Activated naive CD8-positive, alpha-beta T cell treated with anti-CD3 and anti-CD28 coated beads for 36 hours (primary cell): Measurements from ENCODE around the gene TBC1D22A. TPM values are rescaled to one million over a fixed set of nuclear protein-coding genes. Genes with fewer than 3 reads are reported as not detected.

Source experiments
- DNase-seq: peaks from one replicate; pipeline ENCODE4 v3.0.0; 2021
- H3K27ac Mint-ChIP-seq: one replicate; pipeline ENCODE4 v1.8.0; 2022; ENCODE audit warnings: mild to moderate bottlenecking, moderate library complexity, mixed read lengths
- H3K27me3 Mint-ChIP-seq: one replicate; pipeline ENCODE4 v1.8.0; 2022; ENCODE audit warnings: mild to moderate bottlenecking, mixed read lengths
- H3K36me3 Mint-ChIP-seq: one replicate; pipeline ENCODE4 v1.8.0; 2021; ENCODE audit warnings: mild to moderate bottlenecking, mixed read lengths
- H3K4me1 Mint-ChIP-seq: one replicate; pipeline ENCODE4 v1.8.0; 2021; ENCODE audit warnings: mixed read lengths
- H3K4me3 Mint-ChIP-seq: one replicate; pipeline ENCODE4 v1.8.0; 2022; ENCODE audit warnings: mild to moderate bottlenecking, moderate library complexity, mixed read lengths
- H3K9me3 Mint-ChIP-seq: one replicate; pipeline ENCODE4 v1.8.0; 2022; ENCODE audit warnings: mixed read lengths
- total RNA-seq, 2 experiments: library from RNA; stranded (reverse); gene quantifications; one replicate each; pipeline ENCODE4 v1.2.3, GENCODE V29; 2021

Gene TBC1D22A
- total RNA-seq, 2 experiments from 2014 or later: 42.1 to 42.4 TPM

DNA sequence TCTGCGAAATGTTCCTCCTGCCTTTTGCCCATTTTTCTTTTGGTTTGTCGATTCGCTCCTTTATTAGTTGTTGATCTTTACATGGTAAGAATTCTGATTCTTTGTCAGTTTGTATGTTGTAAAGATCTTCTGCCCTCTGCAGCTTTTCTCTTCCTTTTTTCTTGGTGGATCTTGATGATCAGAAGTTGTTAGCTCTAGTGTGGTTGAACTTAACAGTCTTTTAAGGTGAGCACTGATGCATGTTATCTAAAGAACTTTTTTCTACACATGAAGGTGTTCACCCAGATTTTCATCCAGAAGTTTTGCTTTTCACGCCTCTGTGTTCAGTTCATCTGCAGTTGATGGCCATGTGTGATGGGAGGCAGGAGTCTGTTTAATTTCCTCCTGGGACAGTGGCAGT lies 133.7 kb downstream of the TBC1D22A start:
- Mint-ChIP-seq H3K9me3 (no peaks in the 10 kb centered on the region), H3K4me3 (no peak overlapping the region), H3K27ac (no peak overlapping the region), H3K27me3 (no peaks in the 10 kb centered on the region), H3K4me1 (peaks cover 4% of the 10 kb centered on the region), H3K36me3 (peaks cover 19% of the 10 kb centered on the region)
- DNase-seq: no peak

DNA sequence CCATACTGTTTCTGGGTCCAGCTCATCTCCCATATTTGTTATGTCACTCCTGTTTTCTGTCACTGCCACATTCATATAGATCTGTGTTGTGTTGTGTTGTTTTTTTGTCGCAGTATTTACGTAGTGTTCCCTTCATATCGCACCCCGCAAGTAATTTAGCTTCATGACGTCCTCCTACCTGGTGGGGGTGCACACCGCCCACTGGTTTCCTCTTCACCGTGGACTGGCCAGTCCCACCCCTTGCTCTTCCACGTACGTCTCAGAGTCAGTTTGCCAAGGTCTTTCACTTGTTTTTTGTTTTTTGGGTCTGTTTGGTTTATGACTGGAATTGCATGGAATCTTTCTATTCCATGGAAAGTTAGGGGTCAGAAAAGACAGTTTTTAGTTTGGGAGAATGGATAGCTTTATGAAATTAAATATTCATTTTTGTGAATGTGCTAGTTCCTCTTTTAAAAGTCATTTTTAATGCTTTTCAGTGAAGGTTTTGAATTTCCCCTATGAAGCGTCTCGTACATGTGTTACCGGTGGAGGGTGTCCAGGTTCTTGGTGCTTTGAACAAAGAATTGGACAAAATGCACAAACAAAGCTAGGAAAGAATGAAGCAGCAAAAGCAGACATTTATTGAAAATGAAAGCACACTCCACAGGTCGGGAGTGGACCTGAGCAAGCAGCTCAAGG lies 134.3 kb downstream of the TBC1D22A start:
- no peak overlapping the region for H3K27ac Mint-ChIP-seq
- H3K36me3 Mint-ChIP-seq: peaks cover 19% of the 10 kb centered on the region
- no peak for DNase-seq
- H3K4me1 Mint-ChIP-seq: peaks cover 4% of the 10 kb centered on the region
- H3K4me3 Mint-ChIP-seq: no peak overlapping the region
- H3K9me3 Mint-ChIP-seq: no peaks in the 10 kb centered on the region
- H3K27me3 Mint-ChIP-seq: no peaks in the 10 kb centered on the region

DNA sequence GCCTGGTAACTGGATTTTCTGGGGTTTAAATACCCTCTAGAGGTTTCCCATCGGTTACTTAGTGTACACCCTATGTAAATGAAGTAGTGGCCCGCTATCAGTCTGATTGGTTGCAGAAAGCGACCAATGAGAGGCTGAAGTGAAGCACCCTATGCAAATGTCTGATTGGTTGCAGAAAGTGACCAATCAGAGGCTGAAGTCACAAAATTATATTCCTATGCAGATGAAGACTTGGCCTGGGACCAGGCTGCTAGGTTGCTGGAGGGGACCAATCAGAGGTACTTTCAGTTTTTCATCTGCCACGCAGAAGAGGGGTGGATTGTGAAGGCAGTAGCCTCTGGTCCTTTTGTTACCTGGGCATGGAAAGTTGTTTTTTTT lies 134.8 kb downstream of the TBC1D22A start:
- Mint-ChIP-seq H3K4me1 (peaks cover 4% of the 10 kb centered on the region), H3K4me3 (no peak overlapping the region), H3K27ac (no peak overlapping the region), H3K9me3 (no peaks in the 10 kb centered on the region), H3K27me3 (no peaks in the 10 kb centered on the region), H3K36me3 (peaks cover 19% of the 10 kb centered on the region)
- DNase-seq: no peak

DNA sequence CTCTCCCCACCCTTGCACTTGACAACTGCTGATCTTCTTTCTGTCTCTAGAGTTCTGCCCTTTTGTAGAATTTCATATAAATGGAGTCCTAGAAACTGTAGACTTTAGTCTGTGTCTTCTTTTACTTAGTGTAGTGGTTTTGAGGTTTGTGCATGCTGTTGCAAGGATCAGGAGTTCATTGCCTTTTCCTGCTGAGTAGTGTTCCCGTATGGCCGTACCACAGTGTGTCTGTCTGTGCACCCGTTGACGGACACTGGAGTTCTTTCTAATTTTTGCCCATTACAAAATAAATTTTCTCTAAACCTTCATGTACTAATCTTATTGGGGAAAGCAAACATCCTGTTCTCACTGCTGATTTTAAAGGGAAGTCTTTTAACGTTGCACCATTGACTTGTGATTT lies 138.1 kb downstream of the TBC1D22A start:
- no peaks in the 10 kb centered on the region for H3K27me3 Mint-ChIP-seq
- no peak overlapping the region for H3K27ac Mint-ChIP-seq

DNA sequence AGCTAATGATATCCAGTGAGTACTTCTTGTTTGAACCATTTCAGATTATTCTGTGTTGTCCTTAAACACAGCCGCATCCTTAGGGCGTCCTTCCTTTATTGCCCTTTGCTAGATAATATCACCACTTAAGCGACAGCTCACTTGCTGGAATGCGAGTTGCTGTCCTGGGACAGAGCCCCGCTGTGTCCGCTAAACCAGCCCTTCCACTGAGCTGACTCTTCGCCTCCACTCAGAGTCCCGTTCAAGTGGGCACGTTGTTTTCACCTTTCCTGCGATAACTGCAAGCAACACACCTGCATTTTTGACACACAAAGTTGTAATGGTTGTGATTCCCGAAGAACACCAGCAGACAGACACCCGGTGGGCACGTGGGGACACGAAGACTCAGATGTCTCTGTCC lies 140.0 kb downstream of the TBC1D22A start:
- Mint-ChIP-seq H3K27me3 (no peaks in the 10 kb centered on the region), H3K9me3 (no peaks in the 10 kb centered on the region), H3K4me1 (peaks cover 1% of the 10 kb centered on the region), H3K27ac (no peak overlapping the region), H3K4me3 (no peak overlapping the region), H3K36me3 (peaks cover 9% of the 10 kb centered on the region)
- no peak for DNase-seq

More for the DNA sequence above, 138.1 kb downstream of the TBC1D22A start:
- Mint-ChIP-seq H3K4me3 (no peak overlapping the region), H3K36me3 (peaks cover 19% of the 10 kb centered on the region), H3K4me1 (peaks cover 4% of the 10 kb centered on the region), H3K9me3 (no peaks in the 10 kb centered on the region)
- DNase-seq: no peak

DNA sequence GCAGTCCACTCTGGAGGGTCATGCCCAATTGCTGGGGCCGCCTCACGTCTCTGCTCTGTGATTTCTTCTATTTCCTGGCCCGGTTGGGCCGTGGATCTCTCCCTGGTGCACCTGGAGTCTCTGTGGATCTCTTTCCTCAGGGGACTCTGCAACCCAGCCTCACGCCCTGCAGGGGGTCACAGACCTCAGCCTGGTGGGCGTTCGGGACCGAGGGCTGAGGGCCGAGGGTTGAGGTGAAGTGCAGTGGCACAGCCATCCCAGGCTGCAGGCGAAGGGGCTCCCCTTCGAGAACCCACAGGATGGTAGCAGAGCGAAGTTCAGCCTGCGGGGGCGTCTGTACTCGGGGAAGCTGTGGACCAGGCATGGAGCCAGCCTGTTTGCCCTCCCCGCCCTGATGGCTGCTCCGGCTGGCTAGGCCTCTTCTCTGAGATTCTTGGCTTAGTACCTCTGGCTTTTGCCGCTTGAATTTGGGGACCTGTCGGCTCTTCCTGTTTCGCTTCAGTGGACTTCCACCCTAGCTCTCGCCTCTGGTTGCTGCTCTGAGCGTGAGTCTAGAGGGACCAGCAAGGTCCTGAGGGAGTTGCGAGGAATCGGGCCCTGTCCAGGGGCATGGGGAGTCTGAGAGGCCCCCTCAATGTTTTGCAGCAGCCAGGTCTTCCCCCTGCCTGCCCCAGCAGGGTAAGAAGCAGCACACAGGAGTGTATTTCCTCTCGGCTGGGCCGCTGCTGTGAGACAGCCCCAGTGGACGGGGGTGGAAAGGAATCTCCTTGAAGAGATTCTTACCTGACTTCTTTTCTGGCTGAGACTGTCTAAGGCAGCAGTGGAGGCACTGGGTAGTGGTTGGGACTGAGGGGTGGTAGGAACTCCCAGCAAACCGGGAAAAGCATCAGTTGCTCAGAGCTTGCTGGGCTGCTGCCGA lies 140.8 kb downstream of the TBC1D22A start:
- Mint-ChIP-seq H3K9me3 (no peaks in the 10 kb centered on the region), H3K4me3 (no peak overlapping the region), H3K27me3 (no peaks in the 10 kb centered on the region), H3K27ac (no peak overlapping the region), H3K36me3 (peaks cover 7% of the 10 kb centered on the region), H3K4me1 (peaks cover 1% of the 10 kb centered on the region)
- no peak for DNase-seq

DNA sequence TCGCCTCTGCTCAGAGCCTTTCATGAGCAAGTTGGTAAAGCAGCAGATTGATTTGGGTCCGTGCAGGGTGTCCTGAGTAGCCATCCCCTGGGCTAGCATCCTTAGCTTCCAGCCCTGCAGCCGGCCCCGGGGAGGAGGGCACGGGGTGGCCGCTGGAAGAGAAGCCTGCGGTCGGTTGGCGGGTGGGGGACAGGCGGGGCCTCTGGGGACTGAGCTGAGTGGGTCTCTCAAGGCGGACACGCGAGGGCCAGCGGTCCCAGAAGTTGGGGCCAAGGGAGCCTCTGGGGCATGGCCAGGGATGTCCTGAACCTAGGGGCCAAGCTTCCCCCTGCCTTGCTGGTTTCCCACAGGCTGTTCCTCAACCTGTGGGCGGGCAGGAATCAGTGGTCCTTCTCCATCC lies 143.0 kb downstream of the TBC1D22A start:
- H3K36me3 Mint-ChIP-seq: no peaks in the 10 kb centered on the region
- no peaks in the 10 kb centered on the region for H3K27me3 Mint-ChIP-seq
- no peak overlapping the region for H3K4me3 Mint-ChIP-seq
- H3K9me3 Mint-ChIP-seq: no peaks in the 10 kb centered on the region
- H3K4me1 Mint-ChIP-seq: peaks cover 1% of the 10 kb centered on the region
- no peak overlapping the region for H3K27ac Mint-ChIP-seq
- no peak for DNase-seq

DNA sequence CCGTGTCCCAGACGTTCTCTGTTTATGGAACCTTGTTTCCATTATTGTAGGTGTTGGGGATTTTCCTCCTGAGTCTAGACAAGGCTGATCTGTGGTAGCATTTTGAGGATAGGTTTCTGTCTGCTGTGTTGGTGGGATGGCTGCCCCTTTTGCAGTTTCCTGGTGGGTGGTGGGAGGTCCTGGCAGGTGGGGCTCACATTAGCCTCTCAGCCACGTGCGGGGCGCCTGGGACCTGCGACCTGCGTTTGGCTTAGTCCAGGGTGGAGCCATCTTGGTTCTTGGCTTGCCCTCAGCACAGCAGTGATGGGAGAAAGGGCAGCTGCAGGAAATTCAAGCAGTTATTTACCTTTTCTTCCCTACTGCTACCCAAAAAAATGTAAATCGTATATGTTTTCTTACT lies 143.4 kb downstream of the TBC1D22A start:
- Mint-ChIP-seq H3K27ac (no peak overlapping the region), H3K36me3 (no peaks in the 10 kb centered on the region), H3K4me1 (no peaks in the 10 kb centered on the region), H3K27me3 (no peaks in the 10 kb centered on the region), H3K4me3 (no peak overlapping the region), H3K9me3 (no peaks in the 10 kb centered on the region)
- no peak for DNase-seq

DNA sequence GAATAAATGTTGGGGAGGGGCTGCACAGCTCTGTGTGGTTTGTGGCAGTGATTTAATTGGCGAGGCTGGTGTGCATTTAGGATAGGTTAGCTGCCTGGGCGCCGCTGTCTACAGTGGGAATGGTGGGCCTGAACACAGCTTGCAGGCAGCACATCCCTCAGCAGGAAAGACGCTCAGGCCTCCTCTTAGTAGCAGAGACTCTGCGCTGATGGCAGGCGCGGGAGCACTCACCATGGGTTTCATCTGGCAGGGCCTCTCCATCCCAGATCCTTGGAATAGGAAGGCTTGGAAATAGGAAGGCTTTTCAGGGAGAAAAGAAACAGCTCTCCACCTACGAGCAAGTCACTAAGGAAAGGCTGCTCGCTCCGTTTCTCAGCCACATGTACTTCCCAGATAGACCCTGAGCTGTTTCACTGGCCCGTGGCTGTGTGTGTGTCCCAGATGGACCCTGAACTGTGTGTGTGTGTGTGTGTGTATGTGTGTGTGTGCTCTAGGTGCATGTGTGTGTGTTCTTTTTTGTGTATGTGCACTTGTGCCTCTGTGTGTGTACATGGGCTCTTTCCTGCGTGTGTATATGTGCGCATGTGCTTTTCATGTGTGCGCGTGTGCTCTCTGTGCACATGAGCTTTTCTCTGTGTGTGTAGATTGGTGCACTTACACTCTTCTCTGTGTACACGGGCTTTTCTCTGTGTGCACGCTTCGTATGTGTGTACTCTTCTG lies 144.0 kb downstream of the TBC1D22A start:
- Mint-ChIP-seq H3K4me3 (no peak overlapping the region), H3K9me3 (no peaks in the 10 kb centered on the region), H3K4me1 (no peaks in the 10 kb centered on the region), H3K27ac (no peak overlapping the region), H3K36me3 (no peaks in the 10 kb centered on the region), H3K27me3 (no peaks in the 10 kb centered on the region)
- no peak for DNase-seq

DNA sequence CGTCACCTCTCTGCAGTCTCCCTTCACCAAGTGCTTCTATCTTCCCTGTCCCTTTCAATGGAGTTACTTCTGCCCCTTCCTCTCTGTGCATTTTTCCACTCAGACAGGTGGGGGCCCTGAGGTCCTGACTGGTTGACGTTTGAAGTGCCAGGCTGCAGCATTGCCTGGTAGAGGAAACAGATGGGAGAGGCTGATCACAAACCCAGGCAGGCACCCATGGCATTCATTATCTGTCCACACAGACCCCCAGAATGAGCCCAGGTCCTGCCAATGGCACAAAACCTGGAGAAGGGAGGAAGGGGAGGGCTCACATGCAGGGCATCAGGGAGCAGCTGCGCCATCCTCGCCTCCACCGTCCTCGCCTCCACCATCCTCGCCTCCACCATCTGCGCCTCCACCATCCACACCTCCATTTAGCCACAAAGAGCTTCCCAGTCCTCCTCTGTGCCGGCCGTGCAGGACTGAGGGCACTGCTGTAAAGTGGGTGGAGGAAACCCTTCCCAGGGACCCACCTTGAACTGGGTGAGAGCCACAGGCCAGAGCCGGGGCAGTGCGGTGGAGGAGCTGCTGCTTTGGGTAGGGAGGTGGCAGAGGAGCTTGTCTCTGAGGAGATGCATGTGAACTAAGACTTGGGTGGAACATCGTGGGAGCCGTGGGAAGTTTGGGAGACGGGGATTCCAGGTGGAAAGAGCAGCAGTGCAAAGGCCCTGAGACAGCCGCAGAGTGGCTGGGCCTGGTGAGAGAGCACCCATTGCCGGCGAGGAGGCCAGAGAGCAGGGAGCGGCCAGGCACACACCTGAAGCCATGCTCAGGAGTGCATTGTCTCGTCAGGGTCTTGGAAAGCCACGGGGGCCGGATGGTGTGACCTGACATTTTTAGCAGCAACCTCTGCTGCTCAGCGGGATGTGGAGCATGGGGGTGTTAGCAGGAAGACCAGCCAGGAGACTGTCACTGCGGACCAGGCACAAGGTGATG lies 145.1 kb downstream of the TBC1D22A start:
- Mint-ChIP-seq H3K4me3 (no peak overlapping the region), H3K4me1 (no peaks in the 10 kb centered on the region), H3K27me3 (no peaks in the 10 kb centered on the region), H3K27ac (peak overlapping the region; percentile 40), H3K36me3 (no peaks in the 10 kb centered on the region), H3K9me3 (no peaks in the 10 kb centered on the region)
- DNase-seq: no peak

DNA sequence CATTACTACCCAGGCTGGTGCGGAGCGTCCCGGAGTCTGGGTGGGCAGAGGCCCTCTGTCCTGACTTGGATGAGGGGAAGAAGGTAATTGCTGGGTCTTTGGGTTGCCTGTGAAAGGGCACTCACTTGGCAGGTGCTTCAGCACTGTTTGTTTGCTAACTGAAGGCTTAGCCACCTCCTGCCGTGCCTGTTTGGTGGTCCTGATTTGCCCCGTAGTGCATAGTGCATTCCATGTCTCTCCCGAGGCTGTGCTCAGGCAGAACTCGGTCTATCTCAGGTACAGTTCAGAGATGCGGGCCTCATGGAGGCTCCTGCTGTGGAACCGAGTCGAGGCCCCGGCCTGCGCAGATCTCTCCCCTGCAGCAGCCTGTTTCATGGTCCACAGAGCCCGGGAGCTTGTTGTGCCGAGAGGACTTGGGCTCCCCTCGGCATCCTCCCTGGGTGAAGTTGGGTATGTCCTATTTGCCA lies 146.2 kb downstream of the TBC1D22A start:
- H3K9me3 Mint-ChIP-seq: no peaks in the 10 kb centered on the region
- H3K27ac Mint-ChIP-seq: no peak overlapping the region
- H3K4me1 Mint-ChIP-seq: no peaks in the 10 kb centered on the region
- no peaks in the 10 kb centered on the region for H3K27me3 Mint-ChIP-seq
- H3K4me3 Mint-ChIP-seq: no peak overlapping the region
- peaks cover 2% of the 10 kb centered on the region for H3K36me3 Mint-ChIP-seq
- DNase-seq: no peak

DNA sequence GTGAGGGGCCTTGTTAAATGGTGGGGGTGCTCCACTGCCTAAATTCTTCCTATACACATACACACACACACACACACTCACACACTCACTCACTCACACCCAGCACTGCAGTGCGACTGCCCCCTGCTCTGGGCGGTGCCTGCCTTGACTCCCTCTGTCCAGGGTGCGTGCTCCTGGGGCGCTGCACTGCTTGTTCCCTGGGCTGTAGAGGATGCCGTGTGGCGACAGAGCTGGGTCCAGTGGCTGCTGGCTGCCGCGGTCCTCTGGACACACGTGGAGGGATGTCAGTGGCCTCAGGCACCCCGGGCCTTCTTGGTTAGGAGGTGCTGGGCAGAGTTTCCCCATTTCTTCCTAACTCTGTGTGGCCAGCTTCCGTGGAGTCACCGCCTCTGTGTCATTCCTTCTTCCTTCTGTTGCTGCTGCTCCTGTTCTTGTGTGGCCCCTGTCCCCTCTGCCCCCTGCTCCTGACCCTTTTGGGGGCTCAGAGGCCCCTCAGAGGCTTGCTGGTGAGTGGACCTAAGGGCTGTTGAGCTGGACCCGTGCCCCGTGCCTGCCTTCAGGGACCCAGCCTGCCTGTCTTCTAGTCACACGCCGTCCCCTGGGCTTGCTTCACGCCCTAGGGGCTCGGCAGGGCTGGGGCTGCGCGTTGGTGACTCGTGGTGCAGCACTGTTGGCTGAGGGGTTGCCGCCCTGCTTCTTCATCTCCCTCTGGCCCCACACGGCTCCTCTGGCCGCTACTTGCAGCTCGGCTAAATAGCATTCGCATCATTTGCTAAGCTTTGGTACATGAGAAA lies 147.0 kb downstream of the TBC1D22A start:
- Mint-ChIP-seq H3K27me3 (no peaks in the 10 kb centered on the region), H3K9me3 (no peaks in the 10 kb centered on the region), H3K4me3 (no peak overlapping the region), H3K27ac (peak overlapping the region; percentile 44), H3K4me1 (no peaks in the 10 kb centered on the region), H3K36me3 (peaks cover 2% of the 10 kb centered on the region)
- no peak for DNase-seq

DNA sequence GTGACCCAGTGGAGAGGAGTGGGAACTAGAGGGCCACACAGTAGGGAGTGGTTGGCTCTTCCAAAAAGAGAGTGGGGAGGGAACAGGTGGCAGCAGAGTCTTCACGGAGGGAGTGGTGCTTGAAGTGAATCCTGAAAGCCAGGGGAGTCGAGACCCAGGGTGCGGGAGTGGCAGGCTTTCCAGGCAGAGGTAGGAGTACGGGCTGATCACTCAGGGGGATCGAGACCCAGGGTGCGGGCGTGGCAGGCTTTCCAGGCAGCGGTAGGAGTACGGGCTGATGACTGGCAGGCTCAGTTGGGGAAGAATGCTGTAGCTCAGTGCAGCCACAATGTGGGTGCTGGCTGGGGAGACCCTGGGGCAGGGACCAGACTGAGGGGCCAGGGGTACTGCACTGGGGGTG lies 148.2 kb downstream of the TBC1D22A start:
- peak overlapping the region; percentile 70 for H3K27ac Mint-ChIP-seq
- peaks cover 4% of the 10 kb centered on the region for H3K36me3 Mint-ChIP-seq
- H3K9me3 Mint-ChIP-seq: no peaks in the 10 kb centered on the region
- H3K4me3 Mint-ChIP-seq: no peak overlapping the region
- H3K27me3 Mint-ChIP-seq: no peaks in the 10 kb centered on the region
- no peaks in the 10 kb centered on the region for H3K4me1 Mint-ChIP-seq
- no peak for DNase-seq

DNA sequence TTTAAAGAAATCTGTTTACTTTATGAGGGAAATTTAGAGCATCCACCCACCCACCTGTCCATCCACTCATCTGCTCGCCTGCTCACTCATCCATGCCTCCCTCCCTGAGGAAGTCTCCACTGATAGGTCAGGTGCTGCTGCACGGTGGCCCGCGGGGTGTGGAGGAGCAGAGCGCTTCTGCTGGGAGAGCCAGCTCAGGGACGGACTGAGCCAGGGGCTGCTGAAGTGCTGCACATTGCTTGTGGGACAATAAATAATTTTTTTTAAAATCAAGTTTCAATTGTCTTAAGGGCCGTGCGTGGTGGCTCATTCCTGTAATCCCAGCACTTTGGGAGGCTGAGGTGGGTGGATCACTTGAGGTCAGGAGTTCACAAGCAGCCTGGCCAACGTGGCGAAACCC lies 148.9 kb downstream of the TBC1D22A start:
- peaks cover 9% of the 10 kb centered on the region for H3K36me3 Mint-ChIP-seq

More for the DNA sequence above, 148.9 kb downstream of the TBC1D22A start:
- DNase-seq: no peak
- no peak overlapping the region for H3K4me3 Mint-ChIP-seq
- H3K4me1 Mint-ChIP-seq: no peaks in the 10 kb centered on the region
- no peaks in the 10 kb centered on the region for H3K9me3 Mint-ChIP-seq
- no peak overlapping the region for H3K27ac Mint-ChIP-seq
- H3K27me3 Mint-ChIP-seq: no peaks in the 10 kb centered on the region
